ENCODE measurements around the gene FNDC5. TPM values are rescaled to one million over a fixed set of nuclear protein-coding genes. Genes with fewer than 3 reads are reported as not detected.

Gene FNDC5
- total and polyA plus RNA-seq, 9 of the 15 experiments (the other 6 are each of a cell fraction or from before 2014, with no cell fraction given), result 0.06 to 2.1 (median 0.22) TPM

DNA sequence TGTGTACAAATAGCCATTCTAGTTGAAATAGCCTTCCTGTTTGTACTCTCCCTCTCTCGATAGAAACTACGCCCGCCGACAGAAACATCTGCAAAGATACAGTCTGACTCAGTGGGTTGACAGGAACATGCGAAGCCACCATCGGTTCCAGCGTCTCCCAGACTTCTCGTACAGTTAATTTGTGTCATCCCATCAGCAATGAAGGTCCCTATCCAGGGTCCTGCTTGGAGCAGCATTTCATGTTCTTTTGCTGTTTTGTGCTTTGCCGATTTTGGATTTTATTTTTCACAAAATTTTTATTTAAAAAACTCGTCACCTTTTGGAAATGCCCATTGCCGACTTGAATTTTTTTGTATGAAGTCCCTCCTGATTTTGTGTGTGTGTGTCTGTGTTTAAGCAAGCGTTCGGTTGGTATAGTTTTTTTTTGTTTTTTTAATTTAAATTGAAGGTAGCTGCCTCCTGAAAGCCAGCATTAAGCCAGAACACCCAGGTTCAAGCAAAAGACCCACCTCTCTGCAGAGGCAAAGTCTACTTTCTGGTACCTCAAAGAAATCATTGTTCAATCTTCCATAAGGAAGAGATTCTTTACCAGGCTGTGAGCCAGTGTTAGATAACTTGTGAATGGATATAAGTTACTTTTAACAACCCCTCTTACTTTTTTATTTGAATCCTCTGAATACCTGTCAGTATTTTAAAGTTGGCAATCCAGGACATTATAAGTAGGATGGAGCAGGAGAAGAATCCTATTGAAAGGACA lies 14.7 kb downstream of the FNDC5 start:
- Histone ChIP-seq H3K4me2 (ENCODE audit: insufficient read depth, low read length) (no peak overlapping the region), H4K20me1 (replicated peaks; ENCODE audit: control insufficient read depth, insufficient read depth, low read length) (no peaks in the 10 kb centered on the region), H3K4me1 (replicated peaks in 1 of 2; ENCODE audit: control insufficient read depth in 2 of 2, insufficient read depth in 2 of 2, low read length in 2 of 2) (no peaks in the 10 kb centered on the region), H3K79me2 (ENCODE audit: control insufficient read depth, insufficient read depth, low read length) (no peaks in the 10 kb centered on the region), H3K9me3 (replicated peaks; ENCODE audit: control insufficient read depth, insufficient read depth, low read depth, low read length) (no peaks in the 10 kb centered on the region), H3K36me3 (ENCODE audit: control insufficient read depth, insufficient read depth, low read length) (peaks cover 74% of the 10 kb centered on the region), H3K27me3 (ENCODE audit: control insufficient read depth in 2 of 2, insufficient read depth in 2 of 2, low read length in 2 of 2) (no peaks in the 10 kb centered on the region), H3K27ac (ENCODE audit: extremely low read depth, low read depth, low read length) (no peak overlapping the region), H2AFZ (ENCODE audit: low read depth, low read length) (no peak overlapping the region), H3K9ac (ENCODE audit: insufficient read depth in 1 of 2, low read depth in 2 of 2, low read length in 2 of 2) (no peak overlapping the region), H3K4me3 (no peak overlapping the region), H3K9me1 (ENCODE audit: control insufficient read depth, insufficient read depth, low read length) (no peaks in the 10 kb centered on the region)
- 93% methylated on average over 13 of the region's 13 CpGs for WGBS (ENCODE audit: insufficient coverage, low coverage, missing lambda C conversion rate)
- DNase-seq (ENCODE audit: extremely low read depth in 1 of 4, low spot score in 3 of 4), result no peak
- CTCF ChIA-PET (ENCODE audit: low intra/inter-chr PET ratio), result no interaction called here
- in situ Hi-C loops (cut with MboI) (no loop called here), intact Hi-C loops (cut with micrococcal nuclease) (no loop called here)
- TF ChIP-seq HMGN3 (IDR thresholded peaks at IDR 0.05; ENCODE audit: borderline replicate concordance, extremely low read depth, insufficient read length, low read depth, low read length), result no peak
- POLR2A ChIA-PET, result interaction anchor here (0.8 kb wide), 1 partner anchor 11 kb away, joined by 3 read pairs; no protein-coding TSS in a partner anchor
- no peak for FAIRE-seq
- ATAC-seq, result no peak
- BruUV-seq (replicated peaks), result no TSS peak

DNA sequence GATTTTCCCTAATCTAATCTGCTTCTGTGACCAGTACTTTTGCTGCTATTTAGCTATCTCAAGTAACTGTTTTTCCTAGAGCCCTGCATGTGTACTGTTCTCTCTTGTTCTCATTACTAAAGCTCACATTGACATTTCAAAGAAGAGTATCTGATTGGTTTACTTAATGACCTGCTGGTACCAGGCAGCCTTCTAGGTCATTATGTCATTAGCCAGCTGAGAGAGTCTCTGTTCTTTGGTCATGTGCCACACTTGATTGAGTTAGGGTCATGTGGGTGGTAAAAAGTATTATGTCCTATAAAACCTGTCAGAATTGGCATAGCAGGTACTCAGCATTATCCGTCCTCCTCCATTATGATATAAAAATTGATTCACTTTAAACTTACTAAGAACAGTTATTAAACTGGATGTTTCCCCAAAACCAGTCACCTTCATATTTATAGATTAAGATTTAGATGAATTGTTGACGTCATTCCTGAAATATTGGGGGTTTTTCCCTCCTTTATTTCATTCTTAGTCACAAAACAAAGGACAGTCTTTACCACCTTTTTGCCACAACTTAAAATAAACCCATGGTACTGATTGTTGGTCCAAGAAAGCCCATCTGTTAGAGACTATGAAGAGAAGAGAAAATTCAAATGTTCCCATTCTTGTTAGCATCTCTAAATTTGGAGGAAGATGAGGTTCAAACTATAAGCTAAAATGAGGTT lies 22.2 kb downstream of the FNDC5 start:
- 39% methylated on average over 2 of the region's 2 CpGs for WGBS (ENCODE audit: insufficient coverage, low coverage, missing lambda C conversion rate)
- H3K9me1 ChIP-seq (ENCODE audit: control insufficient read depth, insufficient read depth, low read length), result no peaks in the 10 kb centered on the region
- H3K4me1 ChIP-seq (replicated peaks in 1 of 2; ENCODE audit: control insufficient read depth in 2 of 2, insufficient read depth in 2 of 2, low read length in 2 of 2), result no peaks in the 10 kb centered on the region
- no peak overlapping the region for H3K4me2 ChIP-seq (ENCODE audit: insufficient read depth, low read length)
- no peak overlapping the region for H2AFZ ChIP-seq (ENCODE audit: low read depth, low read length)
- H3K4me3 ChIP-seq, result no peak overlapping the region
- in situ Hi-C loops (cut with MboI), result no loop called here
- intact Hi-C loops (cut with micrococcal nuclease), result no loop called here
- no peaks in the 10 kb centered on the region for H3K27me3 ChIP-seq (ENCODE audit: control insufficient read depth in 2 of 2, insufficient read depth in 2 of 2, low read length in 2 of 2)
- peaks cover 44% of the 10 kb centered on the region for H3K36me3 ChIP-seq (ENCODE audit: control insufficient read depth, insufficient read depth, low read length)
- FAIRE-seq (no peak), ATAC-seq (no peak), DNase-seq (ENCODE audit: extremely low read depth in 1 of 4, low spot score in 3 of 4) (no peak)
- 0 out of 2 replicates have a peak, but pooled peaks have one; percentile 23 for TF ChIP-seq CAMTA2 (CRISPR knock-in tag; conservative IDR thresholded peaks at IDR 0.05)
- TF ChIP-seq THRAP3 (IDR thresholded peaks at IDR 0.05; ENCODE audit: borderline replicate concordance), result no peak
- no peak overlapping the region for H3K27ac ChIP-seq (ENCODE audit: extremely low read depth, low read depth, low read length)
- ChIA-PET CTCF (ENCODE audit: low intra/inter-chr PET ratio) (no interaction called here), POLR2A (interaction anchor here (1.2 kb wide), 2 partner anchors 12 to 31 kb away, joined by 3 read pairs; partner anchors contain the start of genes S100PBP and YARS1)
- BruUV-seq (replicated peaks), result TSS peak; percentile 19
- no peaks in the 10 kb centered on the region for H4K20me1 ChIP-seq (replicated peaks; ENCODE audit: control insufficient read depth, insufficient read depth, low read length)
- H3K9me3 ChIP-seq (replicated peaks; ENCODE audit: control insufficient read depth, insufficient read depth, low read depth, low read length), result no peaks in the 10 kb centered on the region
- no peaks in the 10 kb centered on the region for H3K79me2 ChIP-seq (ENCODE audit: control insufficient read depth, insufficient read depth, low read length)
- no peak overlapping the region for H3K9ac ChIP-seq (ENCODE audit: insufficient read depth in 1 of 2, low read depth in 2 of 2, low read length in 2 of 2)

Measured in K562 (cell line).